NB4 (cell line): ENCODE data around the gene GXYLT2.

Experiments used
- DNase-seq: peaks from one replicate; pipeline ENCODE4 v3.0.0; 2010; ENCODE audit warnings: low read depth
- H3K4me3 ChIP-seq: one replicate; pipeline ENCODE4 v1.5.1; 2011; ENCODE audit warnings: mild to moderate bottlenecking, low read depth, low read length, moderate library complexity
- MYC ChIP-seq: IDR thresholded peaks from 2 replicates; pipeline ENCODE4 v1.6.1; 2011; ENCODE audit warnings: low read depth, low read length
- POLR2A ChIP-seq: IDR thresholded peaks from 2 replicates; pipeline ENCODE4 v1.6.1; 2011; ENCODE audit warnings: mild to moderate bottlenecking; ENCODE audit not compliant: insufficient read length; ENCODE audit errors: extremely low read depth
- TF ChIP-seq, protein P1 (sequence below): IDR thresholded peaks from one replicate; pipeline ENCODE4 v1.5.1; 2012; ENCODE audit warnings: low read depth, low read length
- TF ChIP-seq, protein P2 (sequence below): IDR thresholded peaks from 2 replicates; pipeline ENCODE4 v1.6.1; 2011; ENCODE audit warnings: low read depth, low read length

The GXYLT2 gene

DNA sequence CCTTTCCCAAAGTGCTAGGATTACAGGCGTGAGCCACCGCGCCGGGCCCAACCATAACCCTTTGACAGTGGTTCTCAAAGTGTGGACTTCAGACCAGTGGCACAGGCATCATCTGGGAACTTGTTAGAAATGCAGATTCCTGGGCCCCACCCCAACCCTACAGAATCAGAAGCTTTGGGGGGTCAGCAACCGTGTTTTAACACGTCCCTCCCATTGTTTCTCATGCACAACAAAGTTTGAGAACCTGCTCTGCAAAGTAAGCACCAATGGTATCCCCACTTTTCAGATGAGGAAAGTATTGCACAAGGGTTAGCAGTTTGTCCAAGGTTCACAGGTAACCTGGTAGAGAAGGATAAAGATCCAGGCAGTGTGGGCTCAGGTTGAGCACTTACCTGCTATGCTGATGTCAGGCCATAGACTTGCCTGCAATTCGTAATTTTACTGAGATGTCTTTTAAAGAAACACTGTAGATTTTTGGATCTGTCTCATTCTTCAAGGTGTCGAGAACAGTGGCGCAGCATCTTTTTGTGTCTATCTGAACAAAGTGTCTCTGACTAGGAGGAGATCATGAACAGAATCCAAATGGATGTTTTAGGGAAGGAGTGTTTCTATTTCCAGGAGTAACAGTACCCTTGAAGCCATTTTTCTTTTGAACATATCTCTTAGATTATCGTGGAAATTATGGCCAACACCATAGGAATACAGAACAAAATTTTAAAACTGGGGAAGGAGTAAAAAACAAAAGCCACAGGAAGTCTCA is 2.5 kb downstream of the GXYLT2 start:
- H3K4me3 ChIP-seq: no peak overlapping the region
- no peak for DNase-seq
- TF ChIP-seq MYC (no peak), POLR2A (no peak)
- TF ChIP-seq, protein P1, sequence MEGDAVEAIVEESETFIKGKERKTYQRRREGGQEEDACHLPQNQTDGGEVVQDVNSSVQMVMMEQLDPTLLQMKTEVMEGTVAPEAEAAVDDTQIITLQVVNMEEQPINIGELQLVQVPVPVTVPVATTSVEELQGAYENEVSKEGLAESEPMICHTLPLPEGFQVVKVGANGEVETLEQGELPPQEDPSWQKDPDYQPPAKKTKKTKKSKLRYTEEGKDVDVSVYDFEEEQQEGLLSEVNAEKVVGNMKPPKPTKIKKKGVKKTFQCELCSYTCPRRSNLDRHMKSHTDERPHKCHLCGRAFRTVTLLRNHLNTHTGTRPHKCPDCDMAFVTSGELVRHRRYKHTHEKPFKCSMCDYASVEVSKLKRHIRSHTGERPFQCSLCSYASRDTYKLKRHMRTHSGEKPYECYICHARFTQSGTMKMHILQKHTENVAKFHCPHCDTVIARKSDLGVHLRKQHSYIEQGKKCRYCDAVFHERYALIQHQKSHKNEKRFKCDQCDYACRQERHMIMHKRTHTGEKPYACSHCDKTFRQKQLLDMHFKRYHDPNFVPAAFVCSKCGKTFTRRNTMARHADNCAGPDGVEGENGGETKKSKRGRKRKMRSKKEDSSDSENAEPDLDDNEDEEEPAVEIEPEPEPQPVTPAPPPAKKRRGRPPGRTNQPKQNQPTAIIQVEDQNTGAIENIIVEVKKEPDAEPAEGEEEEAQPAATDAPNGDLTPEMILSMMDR: no peak
- TF ChIP-seq, protein P2, sequence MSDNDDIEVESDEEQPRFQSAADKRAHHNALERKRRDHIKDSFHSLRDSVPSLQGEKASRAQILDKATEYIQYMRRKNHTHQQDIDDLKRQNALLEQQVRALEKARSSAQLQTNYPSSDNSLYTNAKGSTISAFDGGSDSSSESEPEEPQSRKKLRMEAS: no peak

GRCh38 chr3:72891053-72891855 is 3.4 kb downstream of the GXYLT2 start:
- no peak for DNase-seq
- no peak overlapping the region for H3K4me3 ChIP-seq
- TF ChIP-seq MYC: no peak
- TF ChIP-seq, protein P2: no peak
- TF ChIP-seq, protein P1: no peak
- TF ChIP-seq POLR2A: no peak

GRCh38 chr3:72892081-72892775 is 4.4 kb downstream of the GXYLT2 start:
- no peak for DNase-seq
- no peak overlapping the region for H3K4me3 ChIP-seq
- TF ChIP-seq, protein P1: no peak

DNA sequence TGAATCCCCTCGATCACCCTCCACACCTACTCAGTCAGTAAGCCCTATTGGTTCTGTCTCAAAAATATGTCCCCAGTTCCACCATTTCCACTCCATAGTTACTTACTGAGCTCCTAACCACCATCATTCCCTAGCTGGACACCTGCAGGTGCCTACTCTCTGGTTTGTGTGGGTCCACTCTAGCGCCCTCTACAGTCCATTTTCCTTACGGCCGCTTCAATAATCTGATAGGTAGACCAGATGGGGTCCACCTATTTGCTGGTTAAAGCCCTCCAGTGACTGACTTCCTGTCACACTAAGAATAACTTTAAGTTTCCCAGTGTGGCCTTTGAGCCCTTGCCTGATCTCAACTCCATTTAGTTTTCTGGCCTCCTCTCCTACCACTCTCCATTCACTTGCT is 5.0 kb downstream of the GXYLT2 start:
- no peak overlapping the region for H3K4me3 ChIP-seq
- DNase-seq: peak; percentile 37

DNA sequence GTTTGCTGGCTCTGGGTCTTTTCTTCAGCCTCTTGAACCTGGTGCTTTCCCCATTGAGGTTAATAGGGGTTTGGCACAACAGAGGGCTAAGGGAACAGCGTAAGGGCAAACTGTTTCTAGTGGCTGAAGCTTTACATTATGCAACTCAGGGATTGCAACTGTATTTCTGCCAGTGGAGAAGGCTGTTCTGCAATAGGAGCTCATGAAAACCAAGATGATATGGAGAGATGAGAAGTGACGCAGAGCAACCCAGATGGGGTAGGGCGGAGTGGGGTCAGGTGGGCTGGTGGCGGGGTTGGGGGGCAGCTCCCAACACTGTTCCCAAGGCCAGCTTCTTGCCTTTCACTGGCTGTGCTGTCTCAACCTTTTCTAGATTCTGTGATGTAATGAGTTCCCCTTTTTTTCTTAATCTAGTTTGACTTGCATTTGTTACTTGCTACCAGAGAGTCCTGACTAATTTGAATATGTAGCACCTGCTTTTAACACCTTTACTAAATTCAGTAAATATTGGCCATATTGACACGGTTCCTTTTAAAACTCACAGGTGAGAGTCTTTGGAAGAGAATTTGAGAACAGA is 7.2 kb downstream of the GXYLT2 start:
- DNase-seq: peak; percentile 61
- no peak overlapping the region for H3K4me3 ChIP-seq
- TF ChIP-seq MYC: peak; percentile 28; the same call in 1 of the 2 replicates
- no peak for TF ChIP-seq POLR2A

More for the DNA sequence above, 5.0 kb downstream of the GXYLT2 start:
- TF ChIP-seq MYC (no peak), POLR2A (no peak)
- TF ChIP-seq, protein P2: no peak
- TF ChIP-seq, protein P1: peak; percentile 47
